ENCODE data around the gene SPATA31E1.
A peak's percentile ranks its signal among the peaks of the same experiment; 100 is the strongest.

Gene SPATA31E1

GRCh38 chr9:87863882-87864465 is 18.7 kb upstream of the SPATA31E1 start:
- no peak for DNase-seq

- no peak for DNase-seq
Observed at GRCh38 chr9:87864915-87865314, 17.8 kb upstream of the SPATA31E1 start.

- no peak for DNase-seq
Observed at GRCh38 chr9:87865626-87866025, 17.1 kb upstream of the SPATA31E1 start.

GRCh38 chr9:87867391-87867790 is 15.3 kb upstream of the SPATA31E1 start:
- DNase-seq, result no peak

GRCh38 chr9:87868175-87868574 is 14.5 kb upstream of the SPATA31E1 start:
- DNase-seq, result no peak

GRCh38 chr9:87868635-87869034 is 14.0 kb upstream of the SPATA31E1 start:
- DNase-seq, result no peak

GRCh38 chr9:87869082-87869481 is 13.6 kb upstream of the SPATA31E1 start:
- DNase-seq, result no peak

GRCh38 chr9:87871425-87872078 is 11.1 kb upstream of the SPATA31E1 start:
- no peak for DNase-seq

- DNase-seq, result no peak
Observed at GRCh38 chr9:87872079-87872624, 10.5 kb upstream of the SPATA31E1 start.

GRCh38 chr9:87873607-87874303 is 8.9 kb upstream of the SPATA31E1 start:
- no peak for DNase-seq

GRCh38 chr9:87874304-87874623 is 8.4 kb upstream of the SPATA31E1 start:
- DNase-seq, result no peak

- DNase-seq, result no peak
Observed at GRCh38 chr9:87875060-87875459, 7.6 kb upstream of the SPATA31E1 start.

- DNase-seq, result no peak
Observed at GRCh38 chr9:87875831-87876545, 6.7 kb upstream of the SPATA31E1 start.

- no peak for DNase-seq
Observed at GRCh38 chr9:87876708-87877107, 6.0 kb upstream of the SPATA31E1 start.

GRCh38 chr9:87878989-87879511 is 3.6 kb upstream of the SPATA31E1 start:
- DNase-seq, result peak; percentile 6

- DNase-seq, result no peak
Observed at GRCh38 chr9:87880116-87880515, 2.6 kb upstream of the SPATA31E1 start.

- no peak for DNase-seq
Observed at GRCh38 chr9:87880683-87881082, 2.0 kb upstream of the SPATA31E1 start.

- no peak for DNase-seq
Observed at GRCh38 chr9:87883274-87883673, 597 bp downstream of the SPATA31E1 start.

- no peak for DNase-seq
Observed at GRCh38 chr9:87883990-87884389, 1.3 kb downstream of the SPATA31E1 start.

- DNase-seq, result no peak
Observed at GRCh38 chr9:87884578-87885459, 2.1 kb downstream of the SPATA31E1 start.

GRCh38 chr9:87885484-87886189 is 3.0 kb downstream of the SPATA31E1 start:
- DNase-seq, result no peak

Data from activated CD4-positive, alpha-beta T cell treated with anti-CD3 and anti-CD28 coated beads, Interleukin-2, amount 50 U/mL, for 16 hours (primary cell).